Measurements from ENCODE around the gene ALDH2. TPM values are rescaled to one million over a fixed set of nuclear protein-coding genes. Genes with fewer than 3 reads are reported as not detected.

The ALDH2 gene
- total and polyA plus RNA-seq, 2 of the 8 experiments (the other 6 are each of a cell fraction or from before 2014, with no cell fraction given): 25.4 to 43.8 TPM

GRCh38 chr12:111766608-111767361 is at the start of gene ALDH2 (continued):
- TF ChIP-seq BRCA1 (IDR thresholded peaks at IDR 0.05; ENCODE audit: low read depth, low read length) (no peak), NRF1 (IDR thresholded peaks at IDR 0.05; ENCODE audit: low read depth, low read length) (no peak), SIN3A (conservative IDR thresholded peaks at IDR 0.05 in 1 of 2, IDR thresholded peaks at IDR 0.05 in 1 of 2; ENCODE audit: low read depth in 1 of 2, low read length in 2 of 2) (peak; percentile 16 to 45; a peak in 1 of 4 replicates), KDM5A (IDR thresholded peaks at IDR 0.05; ENCODE audit: low read length) (no peak), POLR2AphosphoS5 (IDR thresholded peaks at IDR 0.05; ENCODE audit: low read depth, low read length) (peak; percentile 65), MAX (IDR thresholded peaks at IDR 0.05) (peak; percentile 71), SRF (IDR thresholded peaks at IDR 0.05; ENCODE audit: low read depth, low read length) (no peak), HDAC2 (IDR thresholded peaks at IDR 0.05; ENCODE audit: borderline replicate concordance in 1 of 2, low read depth in 2 of 2, low read length in 2 of 2) (peak in 1 of 2 experiments; percentile 36; a peak in 1 of 4 replicates), KDM4A (IDR thresholded peaks at IDR 0.05; ENCODE audit: low read depth, low read length, severe bottlenecking) (peak; percentile 95), YY1 (IDR thresholded peaks at IDR 0.05; ENCODE audit: low read depth, low read length) (no peak), ZNF274 (IDR thresholded peaks at IDR 0.05; ENCODE audit: borderline replicate concordance, extremely low read depth, low read length) (no peak), EGR1 (IDR thresholded peaks at IDR 0.05; ENCODE audit: borderline replicate concordance, low read depth, low read length) (peak; percentile 79; the same call in 1 of the 2 replicates), SIX5 (IDR thresholded peaks at IDR 0.05; ENCODE audit: low read depth, low read length) (no peak), TEAD4 (IDR thresholded peaks at IDR 0.05; ENCODE audit: low read depth, low read length) (peak; percentile 39; the same call in 1 of the 2 replicates), CHD2 (IDR thresholded peaks at IDR 0.05; ENCODE audit: low read length) (no peak), KDM1A (IDR thresholded peaks at IDR 0.05; ENCODE audit: borderline replicate concordance, low read length) (no peak), PHF8 (conservative IDR thresholded peaks at IDR 0.05; ENCODE audit: low read depth, low read length) (peak; percentile 78)
- TF ChIP-seq, protein P1, sequence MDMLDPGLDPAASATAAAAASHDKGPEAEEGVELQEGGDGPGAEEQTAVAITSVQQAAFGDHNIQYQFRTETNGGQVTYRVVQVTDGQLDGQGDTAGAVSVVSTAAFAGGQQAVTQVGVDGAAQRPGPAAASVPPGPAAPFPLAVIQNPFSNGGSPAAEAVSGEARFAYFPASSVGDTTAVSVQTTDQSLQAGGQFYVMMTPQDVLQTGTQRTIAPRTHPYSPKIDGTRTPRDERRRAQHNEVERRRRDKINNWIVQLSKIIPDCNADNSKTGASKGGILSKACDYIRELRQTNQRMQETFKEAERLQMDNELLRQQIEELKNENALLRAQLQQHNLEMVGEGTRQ (IDR thresholded peaks at IDR 0.05; ENCODE audit: low read length): no peak
- TF ChIP-seq, protein P2, sequence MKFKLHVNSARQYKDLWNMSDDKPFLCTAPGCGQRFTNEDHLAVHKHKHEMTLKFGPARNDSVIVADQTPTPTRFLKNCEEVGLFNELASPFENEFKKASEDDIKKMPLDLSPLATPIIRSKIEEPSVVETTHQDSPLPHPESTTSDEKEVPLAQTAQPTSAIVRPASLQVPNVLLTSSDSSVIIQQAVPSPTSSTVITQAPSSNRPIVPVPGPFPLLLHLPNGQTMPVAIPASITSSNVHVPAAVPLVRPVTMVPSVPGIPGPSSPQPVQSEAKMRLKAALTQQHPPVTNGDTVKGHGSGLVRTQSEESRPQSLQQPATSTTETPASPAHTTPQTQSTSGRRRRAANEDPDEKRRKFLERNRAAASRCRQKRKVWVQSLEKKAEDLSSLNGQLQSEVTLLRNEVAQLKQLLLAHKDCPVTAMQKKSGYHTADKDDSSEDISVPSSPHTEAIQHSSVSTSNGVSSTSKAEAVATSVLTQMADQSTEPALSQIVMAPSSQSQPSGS (IDR thresholded peaks at IDR 0.05; ENCODE audit: low read length): no peak
- TF ChIP-seq, protein P3, sequence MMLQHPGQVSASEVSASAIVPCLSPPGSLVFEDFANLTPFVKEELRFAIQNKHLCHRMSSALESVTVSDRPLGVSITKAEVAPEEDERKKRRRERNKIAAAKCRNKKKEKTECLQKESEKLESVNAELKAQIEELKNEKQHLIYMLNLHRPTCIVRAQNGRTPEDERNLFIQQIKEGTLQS (IDR thresholded peaks at IDR 0.05; ENCODE audit: insufficient read depth, low read depth, low read length): 0 out of 2 replicates have a peak, but pooled peaks have one; percentile 17
